H1 (cell line): ENCODE data around the gene AFTPH. TPM values are rescaled to one million over a fixed set of nuclear protein-coding genes. Genes with fewer than 3 reads are reported as not detected.

Experiments
- CTCF ChIA-PET: fragments of 300-600 bp; sonication (Branson Sonifier 250); formaldehyde crosslinking; loops from one replicate; lab custom pipeline; 2021; ENCODE audit not compliant: partially characterized antibody; lab: Charles Lee
- POLR2A ChIA-PET: fragments of 300-600 bp; sonication (Branson Sonifier 250); formaldehyde crosslinking; loops from one replicate; lab custom pipeline; 2021; ENCODE audit warnings: inconsistent platforms; ENCODE audit not compliant: partially characterized antibody; lab: Charles Lee
- DNase-seq, 2 experiments: peaks; one replicate each; pipeline versions ENCODE4 v3.0.0 to v3.0.0-alpha.2; 2010 to 2022; ENCODE audit warnings: low spot score in 2 of 2, low read depth in 1 of 2, mixed read lengths in 1 of 2
- FAIRE-seq: peaks from 2 replicates; lab custom pipeline; 2011; peaks lifted over from hg19 to GRCh38; lab: Jason Lieb, UNC
- H2AFZ ChIP-seq: 2 replicates; pipeline ENCODE4 v1.8.1; 2012; ENCODE audit warnings: low read length, inconsistent platforms
- H2AK5ac ChIP-seq: 2 replicates; pipeline ENCODE4 v1.6.1; 2013; ENCODE audit warnings: low read depth, low read length
- H2BK120ac ChIP-seq: replicated peaks from 2 replicates; pipeline ENCODE3; 2013; ENCODE audit warnings: low read depth, low read length, inconsistent platforms
- H2BK12ac ChIP-seq: 2 replicates; pipeline ENCODE4 v1.6.1; 2013; ENCODE audit warnings: low read depth, low read length
- H2BK15ac ChIP-seq: 2 replicates; pipeline ENCODE4 v1.6.1; 2013; ENCODE audit warnings: low read length
- H2BK20ac ChIP-seq: 2 replicates; pipeline ENCODE4 v1.6.1; 2013; ENCODE audit warnings: low read length
- H2BK5ac ChIP-seq: 2 replicates; pipeline ENCODE4 v1.6.1; 2013; ENCODE audit warnings: low read depth, low read length
- H3K14ac ChIP-seq: 2 replicates; pipeline ENCODE4 v1.6.1; 2013; ENCODE audit warnings: inconsistent platforms; ENCODE audit not compliant: insufficient read length
- H3K18ac ChIP-seq: 2 replicates; pipeline ENCODE4 v1.6.1; 2013; ENCODE audit warnings: low read length; ENCODE audit errors: extremely low read depth
- H3K23ac ChIP-seq: 2 replicates; pipeline ENCODE4 v1.6.1; 2013; ENCODE audit warnings: inconsistent platforms; ENCODE audit not compliant: insufficient read length
- H3K23me2 ChIP-seq: 2 replicates; pipeline ENCODE4 v1.6.1; 2013; ENCODE audit warnings: low read depth, low read length
- H3K27ac ChIP-seq: 2 replicates; pipeline ENCODE4 v1.6.1; 2011; ENCODE audit warnings: low read depth, low read length, inconsistent platforms
- H3K27me3 ChIP-seq, 4 experiments: replicated peaks in 1 of 4; 1 replicate in 1 of 4; 2 replicates in 3 of 4; pipeline versions ENCODE4 v1.6.1 to v1.8.1; 2011 to 2013; ENCODE audit warnings: low read length in 3 of 4, mild to moderate bottlenecking in 3 of 4, inconsistent platforms in 2 of 4, mixed read lengths in 2 of 4, moderate library complexity in 1 of 4; ENCODE audit not compliant: control insufficient read depth in 3 of 4, insufficient read depth in 3 of 4; ENCODE audit errors: extremely low read depth in 1 of 4
- H3K36me3 ChIP-seq, 4 experiments: 2 replicates each; pipeline versions ENCODE4 v1.6.1 to v1.8.1; 2011 to 2013; ENCODE audit warnings: mild to moderate bottlenecking in 4 of 4, low read length in 3 of 4, moderate library complexity in 2 of 4, control low read depth in 1 of 4, inconsistent platforms in 1 of 4; ENCODE audit not compliant: insufficient read depth in 4 of 4, control insufficient read depth in 2 of 4
- H3K4ac ChIP-seq: replicated peaks from 2 replicates; pipeline ENCODE3; 2013; ENCODE audit warnings: low read length, low read depth, mixed read lengths, inconsistent platforms; ENCODE audit not compliant: insufficient read length
- H3K4me1 ChIP-seq, 4 experiments: replicated peaks in 1 of 4; 1 replicate in 1 of 4; 2 replicates in 3 of 4; pipeline versions ENCODE4 v1.6.1 to v1.8.1; 2011 to 2013; ENCODE audit warnings: low read length in 3 of 4, inconsistent platforms in 2 of 4, mixed read lengths in 1 of 4; ENCODE audit not compliant: insufficient read depth in 4 of 4, control insufficient read depth in 3 of 4
- H3K4me2 ChIP-seq, 2 experiments: 2 replicates each; pipeline versions ENCODE4 v1.6.1 to v1.8.1; 2011 to 2013; ENCODE audit warnings: low read depth in 2 of 2, low read length in 2 of 2, control low read depth in 1 of 2, inconsistent platforms in 1 of 2, mild to moderate bottlenecking in 1 of 2; ENCODE audit not compliant: insufficient read depth in 1 of 2
- H3K4me3 ChIP-seq, 4 experiments: fragments of 200-600, 300-600 bp in 1 of 4; sonication (generic), shearing (Covaris generic), sonication (Bioruptor Twin) in 1 of 4; 2 replicates each; pipeline versions ENCODE4 v1.5.1 to v1.8.1; 2011 to 2016; ENCODE audit warnings: low read length in 4 of 4, low read depth in 3 of 4, control low read depth in 2 of 4, inconsistent platforms in 2 of 4, mild to moderate bottlenecking in 2 of 4, mixed read lengths in 1 of 4, moderate library complexity in 1 of 4; ENCODE audit not compliant: insufficient read depth in 2 of 4; ENCODE audit errors: extremely low read depth in 1 of 4
- H3K56ac ChIP-seq: replicated peaks from 2 replicates; pipeline ENCODE3; 2013; ENCODE audit warnings: low read depth, mild to moderate bottlenecking, mixed read lengths, low read length, inconsistent platforms; ENCODE audit not compliant: insufficient read length
- H3K79me1 ChIP-seq: 2 replicates; pipeline ENCODE4 v1.6.1; 2013; ENCODE audit warnings: low read depth, low read length, control low read depth
- H3K79me2 ChIP-seq, 2 experiments: 2 replicates each; pipeline versions ENCODE4 v1.6.1 to v1.8.1; 2012 to 2013; ENCODE audit warnings: low read length in 2 of 2, mild to moderate bottlenecking in 2 of 2, inconsistent platforms in 1 of 2; ENCODE audit not compliant: insufficient read depth in 2 of 2, control insufficient read depth in 1 of 2
- H3K9ac ChIP-seq, 4 experiments: replicated peaks in 1 of 4; 1 replicate in 1 of 4; 2 replicates in 3 of 4; pipeline versions ENCODE4 v1.6.1 to v1.8.1; 2011 to 2013; ENCODE audit warnings: low read depth in 3 of 4, low read length in 3 of 4, control low read depth in 2 of 4, mild to moderate bottlenecking in 2 of 4, moderate library complexity in 2 of 4, inconsistent platforms in 1 of 4; ENCODE audit errors: extremely low read depth in 1 of 4
- H3K9me3 ChIP-seq, 2 experiments: 2 replicates each; pipeline versions ENCODE4 v1.6.1 to v1.8.1; 2012 to 2013; ENCODE audit warnings: mild to moderate bottlenecking in 2 of 2, moderate library complexity in 2 of 2, control low read depth in 1 of 2, inconsistent platforms in 1 of 2, low read depth in 1 of 2, low read length in 1 of 2, mixed read lengths in 1 of 2; ENCODE audit not compliant: insufficient read depth in 2 of 2
- H4K20me1 ChIP-seq, 2 experiments: replicated peaks in 1 of 2; 2 replicates each; pipeline versions ENCODE3 to v1.8.1; 2011 to 2013; ENCODE audit warnings: inconsistent platforms in 2 of 2, low read length in 2 of 2, mild to moderate bottlenecking in 1 of 2; ENCODE audit not compliant: insufficient read depth in 2 of 2, control insufficient read depth in 1 of 2
- H4K5ac ChIP-seq: 2 replicates; pipeline ENCODE4 v1.6.1; 2013; ENCODE audit warnings: low read length, low read depth, mixed read lengths, inconsistent platforms; ENCODE audit not compliant: insufficient read length
- H4K8ac ChIP-seq: 2 replicates; pipeline ENCODE4 v1.8.0; 2013; ENCODE audit warnings: mild to moderate bottlenecking, moderate library complexity, low read length, inconsistent platforms; ENCODE audit not compliant: insufficient read depth; ENCODE audit errors: extremely low read depth
- H4K91ac ChIP-seq: replicated peaks from 2 replicates; pipeline ENCODE3; 2013; ENCODE audit warnings: low read length, mixed read lengths, inconsistent platforms; ENCODE audit not compliant: insufficient read length
- SP1 ChIP-seq: IDR thresholded peaks from 2 replicates; pipeline ENCODE4 v1.6.1; 2011; ENCODE audit warnings: low read depth, low read length
- TAF7 ChIP-seq: optimal IDR thresholded peaks from 2 replicates; pipeline ENCODE3; 2011; ENCODE audit warnings: low read depth, mild to moderate bottlenecking, inconsistent platforms, low read length, moderate library complexity, borderline replicate concordance
- TEAD4 ChIP-seq: IDR thresholded peaks from 2 replicates; pipeline ENCODE4 v1.6.1; 2012; ENCODE audit warnings: low read depth, low read length, inconsistent platforms, mixed read lengths
- WGBS, 2 experiments: shearing (Covaris generic) in 1 of 2; methylation state at CpG; one replicate each; pipeline versions ENCODE4 v1.1.6 to v1.1.7; 2013 to 2015; ENCODE audit warnings: low lambda C conversion rate in 2 of 2, mixed read lengths in 2 of 2, inconsistent platforms in 1 of 2, low coverage in 1 of 2, missing lambda C conversion rate in 1 of 2; ENCODE audit not compliant: insufficient replicate concordance in 2 of 2, insufficient coverage in 1 of 2, insufficient read length in 1 of 2; ENCODE audit errors: extremely low coverage in 1 of 2, missing lambda C conversion rate in 1 of 2; 5-methylcytosine and 5-hydroxymethylcytosine counted together
- polyA plus RNA-seq, 7 experiments: library from polyadenylated mRNA; depleted of rRNA in 3 of 7; stranded (reverse) in 5 of 7; unstranded in 2 of 7; fragments of >200 nt in 5 of 7; fragments of 200-250 nt in 2 of 7; gene quantifications; 1 replicate in 5 of 7; 2 replicates in 1 of 7; 4 replicates in 1 of 7; pipeline versions ENCODE4 v1.2.1 to v1.2.3, GENCODE V29; 2011 to 2013; ENCODE audit warnings: missing spikeins in 2 of 7, mixed read lengths in 2 of 7
- total RNA-seq: library from RNA; stranded (reverse); fragmentation: NEBNext Ultra II Directional; extraction: Animal tissue kit (Norgen Biotek cat#: 25700); gene quantifications from 2 replicates; pipeline ENCODE4 v1.2.1, GENCODE V29; 2021

Gene AFTPH
- total and polyA plus RNA-seq, 2 of the 8 experiments (the other 6 are each of a cell fraction or from before 2014, with no cell fraction given), result 7.3 to 15.0 TPM

GRCh38 chr2:64565949-64566710 lies 42.0 kb downstream of the AFTPH start:
- no peak overlapping the region for H3K9ac ChIP-seq
- 90% methylated on average over 1 of the region's 1 CpG; no CpG with 5 or more reads in 1 of the 2 experiments for WGBS, 2 experiments
- H3K4me3 ChIP-seq, result no peak overlapping the region
- no peak overlapping the region for H3K56ac ChIP-seq
- no peak overlapping the region for H2AFZ ChIP-seq
- ChIA-PET POLR2A (no interaction called here), CTCF (interaction anchor here (1.2 to 1.7 kb wide), 2 partner anchors 9 to 15 kb away, joined by 3 to 5 read pairs; no protein-coding TSS in a partner anchor)
- no peak overlapping the region for H2BK12ac ChIP-seq
- H3K79me2 ChIP-seq, result no peaks in the 10 kb centered on the region; a peak in 1 of 4 replicates
- TF ChIP-seq TEAD4, result no peak
- no peak for TF ChIP-seq TAF7
- TF ChIP-seq SP1, result no peak
- no peak overlapping the region for H4K91ac ChIP-seq
- H3K4me1 ChIP-seq, result no peaks in the 10 kb centered on the region
- DNase-seq (no peak), FAIRE-seq (no peak)
- H3K4ac ChIP-seq, result no peak overlapping the region
- no peaks in the 10 kb centered on the region for H3K27me3 ChIP-seq
- H2BK15ac ChIP-seq, result no peak overlapping the region
- H2BK5ac ChIP-seq, result no peak overlapping the region
- H4K8ac ChIP-seq, result no peak overlapping the region
- H3K14ac ChIP-seq, result no peak overlapping the region
- no peak overlapping the region for H3K4me2 ChIP-seq
- no peaks in the 10 kb centered on the region for H3K9me3 ChIP-seq
- H2BK120ac ChIP-seq, result no peak overlapping the region
- no peak overlapping the region for H2BK20ac ChIP-seq
- no peak overlapping the region for H4K5ac ChIP-seq
- H3K27ac ChIP-seq, result no peak overlapping the region
- peaks cover 0 to 3% (median 0%) of the 10 kb centered on the region in 4 experiments; a peak in 1 of 8 replicates for H3K36me3 ChIP-seq
- H3K79me1 ChIP-seq, result no peaks in the 10 kb centered on the region; the same call in 1 of the 2 replicates
- H2AK5ac ChIP-seq, result no peak overlapping the region
- no peak overlapping the region for H3K23ac ChIP-seq
- no peaks in the 10 kb centered on the region for H4K20me1 ChIP-seq
- no peaks in the 10 kb centered on the region for H3K23me2 ChIP-seq
- no peak overlapping the region for H3K18ac ChIP-seq
